MM.1S (cell line): ENCODE results near the gene FZR1.

Experiments
- CTCF ChIP-seq: fragments of 300-600 bp; sonication (generic); IDR thresholded peaks from 2 replicates; pipeline ENCODE4 v1.5.1; 2016; ENCODE audit warnings: antibody characterized with exemption, low read length, mixed read lengths
- EZH2 ChIP-seq: fragments of 300-600 bp; sonication (generic); optimal IDR thresholded peaks from 2 replicates; pipeline ENCODE3; 2017; ENCODE audit warnings: low read depth, mild to moderate bottlenecking, antibody characterized with exemption, low read length, mixed read lengths
- EZH2phosphoT487 ChIP-seq: fragments of 300-600 bp; sonication (generic); IDR thresholded peaks from 2 replicates; pipeline ENCODE4 v1.6.1; 2018; ENCODE audit warnings: antibody characterized with exemption, low read length

DNA sequence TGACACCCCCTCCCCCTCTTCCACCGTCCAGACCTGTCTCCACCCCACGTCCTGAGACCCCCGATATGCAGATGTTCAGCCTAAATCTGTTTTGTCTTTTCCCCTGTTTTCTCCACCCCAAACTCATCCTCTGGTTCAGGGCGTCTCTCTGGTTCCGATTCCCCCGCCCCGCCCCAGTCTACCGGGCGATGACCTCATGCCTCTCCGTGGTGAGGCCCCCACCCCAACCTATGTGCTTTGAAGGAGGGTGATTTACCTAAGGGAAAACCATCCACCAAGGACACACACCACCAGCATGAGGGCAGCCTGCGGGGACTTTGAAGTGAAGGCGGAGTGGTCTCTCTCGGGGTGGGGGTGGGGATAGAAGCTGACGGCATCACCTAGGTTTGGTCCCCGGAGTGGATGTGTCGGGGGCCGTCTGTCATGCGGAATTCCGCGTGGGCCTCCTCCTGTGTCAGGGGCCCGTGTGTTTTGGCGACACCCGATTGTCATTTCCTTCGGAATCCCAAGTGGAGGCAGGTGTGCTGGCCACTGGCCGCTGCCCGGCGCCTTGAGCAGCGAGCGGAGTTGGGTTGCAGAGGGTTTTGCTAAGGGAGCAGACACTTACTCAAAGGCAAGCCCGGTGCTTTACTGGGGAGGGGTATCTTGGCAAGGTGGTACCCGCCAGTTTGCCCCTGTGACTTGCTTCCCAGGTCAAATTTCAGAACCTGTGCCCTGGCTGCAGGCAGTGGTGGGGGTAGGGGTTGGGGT is 1.4 kb downstream of the FZR1 start:
- TF ChIP-seq CTCF (no peak), EZH2 (no peak), EZH2phosphoT487 (no peak)
